ENCODE measurements around the gene PRG2.

DNA sequence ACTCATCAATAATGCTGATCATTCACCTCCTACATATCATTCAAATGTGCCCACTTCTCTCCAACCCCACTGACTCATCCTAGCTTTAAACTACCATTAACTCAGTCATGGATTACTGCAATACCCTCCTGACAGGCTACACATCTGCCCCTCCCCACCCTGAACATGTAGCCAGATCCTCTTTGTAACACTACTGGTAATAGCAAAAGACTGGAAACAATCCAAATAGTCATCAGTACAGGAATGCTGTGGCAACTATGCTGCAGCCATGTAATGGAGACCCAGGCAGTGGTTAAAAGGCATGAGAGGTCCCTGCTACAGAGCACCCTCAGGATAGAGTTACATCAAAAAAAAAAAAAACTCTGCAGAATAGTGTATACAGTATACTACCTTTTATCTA is 19.8 kb upstream of the PRG2 start:
- TF ChIP-seq, protein P1, sequence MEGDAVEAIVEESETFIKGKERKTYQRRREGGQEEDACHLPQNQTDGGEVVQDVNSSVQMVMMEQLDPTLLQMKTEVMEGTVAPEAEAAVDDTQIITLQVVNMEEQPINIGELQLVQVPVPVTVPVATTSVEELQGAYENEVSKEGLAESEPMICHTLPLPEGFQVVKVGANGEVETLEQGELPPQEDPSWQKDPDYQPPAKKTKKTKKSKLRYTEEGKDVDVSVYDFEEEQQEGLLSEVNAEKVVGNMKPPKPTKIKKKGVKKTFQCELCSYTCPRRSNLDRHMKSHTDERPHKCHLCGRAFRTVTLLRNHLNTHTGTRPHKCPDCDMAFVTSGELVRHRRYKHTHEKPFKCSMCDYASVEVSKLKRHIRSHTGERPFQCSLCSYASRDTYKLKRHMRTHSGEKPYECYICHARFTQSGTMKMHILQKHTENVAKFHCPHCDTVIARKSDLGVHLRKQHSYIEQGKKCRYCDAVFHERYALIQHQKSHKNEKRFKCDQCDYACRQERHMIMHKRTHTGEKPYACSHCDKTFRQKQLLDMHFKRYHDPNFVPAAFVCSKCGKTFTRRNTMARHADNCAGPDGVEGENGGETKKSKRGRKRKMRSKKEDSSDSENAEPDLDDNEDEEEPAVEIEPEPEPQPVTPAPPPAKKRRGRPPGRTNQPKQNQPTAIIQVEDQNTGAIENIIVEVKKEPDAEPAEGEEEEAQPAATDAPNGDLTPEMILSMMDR (IDR thresholded peaks at IDR 0.05 in 4 of 5, conservative IDR thresholded peaks at IDR 0.05 in 1 of 5): no peak
- TF ChIP-seq POLR2A (IDR thresholded peaks at IDR 0.05): no peak
